Neural progenitor cell (in vitro differentiated cells): ENCODE measurements around the gene RARA.

ENCODE experiments used
- CTCF ChIP-seq: fragments of 200-600 bp; sonication (generic); IDR thresholded peaks from 2 replicates; pipeline ENCODE4 v1.5.1; 2017; ENCODE audit warnings: antibody characterized with exemption, mild to moderate bottlenecking
- EZH2 ChIP-seq: fragments of 200-600 bp; sonication (generic); IDR thresholded peaks from 2 replicates; pipeline ENCODE4 v1.6.1; 2017; ENCODE audit warnings: antibody characterized with exemption, mild to moderate bottlenecking, moderate library complexity
- EZH2phosphoT487 ChIP-seq: fragments of 200-600 bp; sonication (generic); IDR thresholded peaks from 2 replicates; pipeline ENCODE4 v1.6.1; 2017; ENCODE audit warnings: antibody characterized with exemption

GRCh38 chr17:40291281-40291664 is 17.7 kb upstream of the RARA start:
- TF ChIP-seq EZH2phosphoT487 (no peak), CTCF (no peak), EZH2 (no peak)
